ENCODE results near the gene PCSK7. TPM values are rescaled to one million over a fixed set of nuclear protein-coding genes. Genes with fewer than 3 reads are reported as not detected.

Gene PCSK7
- total and polyA plus RNA-seq, 2 of the 8 experiments (the other 6 are each of a cell fraction or from before 2014, with no cell fraction given), result 23.4 to 38.5 TPM

DNA sequence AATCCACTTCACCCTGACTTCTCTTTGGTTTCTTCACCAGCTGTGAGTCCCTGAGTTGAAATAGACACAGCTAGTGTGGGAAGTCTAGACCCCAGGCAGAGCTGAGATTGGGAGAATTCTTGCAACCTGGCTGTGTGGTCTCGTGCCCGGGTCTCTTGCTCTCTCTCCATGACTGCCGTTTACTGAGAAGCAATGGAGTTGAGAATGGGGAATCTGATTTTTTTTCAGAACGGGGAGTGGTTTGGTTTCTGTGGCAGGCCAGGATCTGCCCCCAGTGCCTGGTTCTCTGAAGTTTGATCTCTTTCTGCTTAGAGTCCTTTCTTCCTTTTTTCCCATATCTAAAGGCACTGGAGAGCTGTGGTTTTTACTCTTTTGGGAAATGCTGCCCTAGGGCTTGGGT is 51.9 kb downstream of the PCSK7 start:
- TF ChIP-seq TBP (IDR thresholded peaks at IDR 0.05; ENCODE audit: low read depth, low read length), result no peak
- ChIA-PET POLR2A (ENCODE audit: partially characterized antibody) (interaction anchor here (0.6 to 12.6 kb wide), 15 partner anchors 10 to 438 kb away, joined by 3 to 153 read pairs (median 4); partner anchors contain the start of genes PAFAH1B2, PCSK7 and TAGLN), CTCF (ENCODE audit: partially characterized antibody) (interaction anchor here (0.6 to 14.0 kb wide), 18 partner anchors 8 to 389 kb away, joined by 3 to 359 read pairs (median 5); partner anchors contain the start of genes APOA5, PCSK7, RNF214 and SIK3)
- H3K27me3 ChIP-seq (replicated peaks in 1 of 4; ENCODE audit: control insufficient read depth in 3 of 4, extremely low read depth in 1 of 4, insufficient read depth in 3 of 4, low read length in 3 of 4), result no peaks in the 10 kb centered on the region
- H3K27ac ChIP-seq (ENCODE audit: low read depth, low read length), result no peak overlapping the region
- H4K8ac ChIP-seq (ENCODE audit: extremely low read depth, insufficient read depth, low read length), result no peak overlapping the region
- H3K4me3 ChIP-seq (ENCODE audit: extremely low read depth in 1 of 4, insufficient read depth in 2 of 4, low read depth in 3 of 4, low read length in 4 of 4), result peak overlapping the region; percentile 79 to 89 (median 82); a peak in 5 of 8 replicates
- no peak overlapping the region for H3K14ac ChIP-seq (ENCODE audit: insufficient read length)
- H2AK5ac ChIP-seq (ENCODE audit: low read depth, low read length), result no peak overlapping the region
- H3K23ac ChIP-seq (ENCODE audit: insufficient read length), result no peak overlapping the region
- no peak overlapping the region for H2BK15ac ChIP-seq (ENCODE audit: low read length)
- no peak overlapping the region for H2BK120ac ChIP-seq (replicated peaks; ENCODE audit: low read depth, low read length)
- H3K56ac ChIP-seq (replicated peaks; ENCODE audit: insufficient read length, low read depth, low read length), result no peak overlapping the region
- DNase-seq (ENCODE audit: low read depth in 1 of 2, low spot score in 2 of 2), result no peak
- H3K4me2 ChIP-seq (ENCODE audit: insufficient read depth in 1 of 2, low read depth in 2 of 2, low read length in 2 of 2), result peak overlapping the region; percentile 87 to 96
- no peak overlapping the region for H4K5ac ChIP-seq (ENCODE audit: insufficient read length, low read depth, low read length)
- no peak overlapping the region for H3K4ac ChIP-seq (replicated peaks; ENCODE audit: insufficient read length, low read depth, low read length)
- peaks cover 6 to 16% (median 12%) of the 10 kb centered on the region in 4 experiments for H3K4me1 ChIP-seq (replicated peaks in 1 of 4; ENCODE audit: control insufficient read depth in 3 of 4, insufficient read depth in 4 of 4, low read length in 3 of 4)
- no peak for FAIRE-seq
- H4K20me1 ChIP-seq (replicated peaks in 1 of 2; ENCODE audit: control insufficient read depth in 1 of 2, insufficient read depth in 2 of 2, low read length in 2 of 2), result peaks cover 1 to 4% of the 10 kb centered on the region in 2 experiments
- H2AFZ ChIP-seq (ENCODE audit: low read length), result no peak overlapping the region
- no peak overlapping the region for H2BK5ac ChIP-seq (ENCODE audit: low read depth, low read length)
- peaks cover 11% of the 10 kb centered on the region for H3K23me2 ChIP-seq (ENCODE audit: low read depth, low read length)
- no peaks in the 10 kb centered on the region for H3K79me1 ChIP-seq (ENCODE audit: low read depth, low read length)
- H3K9ac ChIP-seq (replicated peaks in 1 of 4; ENCODE audit: extremely low read depth in 1 of 4, low read depth in 3 of 4, low read length in 3 of 4), result no peak overlapping the region; a peak in 1 of 7 replicates
- H3K9me3 ChIP-seq (ENCODE audit: insufficient read depth in 2 of 2, low read depth in 1 of 2, low read length in 1 of 2), result no peaks in the 10 kb centered on the region
- H2BK12ac ChIP-seq (ENCODE audit: low read depth, low read length), result no peak overlapping the region
- no peak overlapping the region for H2BK20ac ChIP-seq (ENCODE audit: low read length)
- peaks cover 0 to 6% (median 4%) of the 10 kb centered on the region in 4 experiments; a peak in 2 of 8 replicates for H3K36me3 ChIP-seq (ENCODE audit: control insufficient read depth in 2 of 4, insufficient read depth in 4 of 4, low read length in 3 of 4)
- WGBS, 2 experiments (ENCODE audit: extremely low coverage in 1 of 2, insufficient coverage in 1 of 2, insufficient read length in 1 of 2, insufficient replicate concordance in 2 of 2, low coverage in 1 of 2, low lambda C conversion rate in 2 of 2, missing lambda C conversion rate in 1 of 2), result 81% methylated on average over 4 of the region's 4 CpGs; no CpG with 5 or more reads in 1 of the 2 experiments
- H4K91ac ChIP-seq (replicated peaks; ENCODE audit: insufficient read length, low read length), result no peak overlapping the region
- H3K79me2 ChIP-seq (ENCODE audit: control insufficient read depth in 1 of 2, insufficient read depth in 2 of 2, low read length in 2 of 2), result no peaks in the 10 kb centered on the region
- no peak overlapping the region for H3K18ac ChIP-seq (ENCODE audit: extremely low read depth, low read length)

Data from H1 (cell line).